ENCODE results near the gene SPATA6L. TPM values are rescaled to one million over a fixed set of nuclear protein-coding genes. Genes with fewer than 3 reads are reported as not detected.

SPATA6L gene
- total and polyA plus RNA-seq, 9 of the 15 experiments (the other 6 are each of a cell fraction or from before 2014, with no cell fraction given) = 0.03 to 1.00 (median 0.08) TPM; not detected in 4

- TF ChIP-seq SNRNP70 (optimal IDR thresholded peaks at IDR 0.05; ENCODE audit: low read depth, low read length) (no peak), EP400 (IDR thresholded peaks at IDR 0.05) (peak; percentile 56; the same call in 1 of the 2 replicates), RBM17 (IDR thresholded peaks at IDR 0.05; ENCODE audit: borderline replicate concordance, low read depth, low read length) (no peak), KDM5B (IDR thresholded peaks at IDR 0.05; ENCODE audit: insufficient replicate concordance, low read depth, low read length) (peak; percentile 57), SIX5 (IDR thresholded peaks at IDR 0.05; ENCODE audit: borderline replicate concordance in 1 of 2, insufficient read depth in 1 of 2, low read depth in 1 of 2, low read length in 2 of 2) (no peak), ZNF764 (CRISPR knock-in tag; IDR thresholded peaks at IDR 0.05; ENCODE audit: low read depth) (no peak), HOMEZ (CRISPR knock-in tag; IDR thresholded peaks at IDR 0.05) (no peak), ZSCAN32 (CRISPR knock-in tag; IDR thresholded peaks at IDR 0.05) (no peak), CREM (IDR thresholded peaks at IDR 0.05; ENCODE audit: low read depth) (peak; percentile 46; the same call in 1 of the 2 replicates), ZNF699 (CRISPR knock-in tag; IDR thresholded peaks at IDR 0.05; ENCODE audit: insufficient replicate concordance) (no peak), XRCC3 (IDR thresholded peaks at IDR 0.05) (no peak), GMEB1 (CRISPR knock-in tag; IDR thresholded peaks at IDR 0.05) (no peak), UBTF (IDR thresholded peaks at IDR 0.05; ENCODE audit: borderline replicate concordance in 1 of 2, low read depth in 2 of 2, low read length in 2 of 2) (0 out of 4 replicates have a peak, but pooled peaks of 1 of the 2 experiments have one; percentile 47), RBFOX2 (IDR thresholded peaks at IDR 0.05; ENCODE audit: low read depth, low read length) (peak; percentile 81), ZFP36 (IDR thresholded peaks at IDR 0.05; ENCODE audit: low read depth, low read length, partially characterized antibody) (peak; percentile 9), TAF1 (IDR thresholded peaks at IDR 0.05; ENCODE audit: control insufficient read depth, extremely low read depth, insufficient read depth, low read length, severe bottlenecking) (peak; percentile 41), ZNF232 (CRISPR knock-in tag; IDR thresholded peaks at IDR 0.05) (no peak), YY1 (IDR thresholded peaks at IDR 0.05; ENCODE audit: borderline replicate concordance in 1 of 3, control insufficient read depth in 1 of 3, extremely low read depth in 1 of 3, insufficient read depth in 3 of 3, insufficient read length in 1 of 3, insufficient replicate concordance in 2 of 3, low read depth in 1 of 3, low read length in 2 of 3) (peak in 2 of 3 experiments; percentile 22 to 44), RBM14 (IDR thresholded peaks at IDR 0.05; ENCODE audit: borderline replicate concordance, insufficient read depth, low read depth, low read length) (no peak)
Observed at GRCh38 chr9:4662108-4662988, 3.9 kb downstream of the SPATA6L start, which contains the start of gene PLPP6 (continued).

Data from K562 (cell line).